GM18517 (cell line): Measurements from ENCODE around the gene BBOF1.

Experiments used
- ATAC-seq: cut with Tn5 transposase; IDR thresholded peaks from one replicate; pipeline ENCODE4 v1.9.1; 2021; ENCODE audit warnings: mild to moderate bottlenecking, moderate library complexity; ENCODE audit not compliant: unreplicated experiment

The BBOF1 gene

DNA sequence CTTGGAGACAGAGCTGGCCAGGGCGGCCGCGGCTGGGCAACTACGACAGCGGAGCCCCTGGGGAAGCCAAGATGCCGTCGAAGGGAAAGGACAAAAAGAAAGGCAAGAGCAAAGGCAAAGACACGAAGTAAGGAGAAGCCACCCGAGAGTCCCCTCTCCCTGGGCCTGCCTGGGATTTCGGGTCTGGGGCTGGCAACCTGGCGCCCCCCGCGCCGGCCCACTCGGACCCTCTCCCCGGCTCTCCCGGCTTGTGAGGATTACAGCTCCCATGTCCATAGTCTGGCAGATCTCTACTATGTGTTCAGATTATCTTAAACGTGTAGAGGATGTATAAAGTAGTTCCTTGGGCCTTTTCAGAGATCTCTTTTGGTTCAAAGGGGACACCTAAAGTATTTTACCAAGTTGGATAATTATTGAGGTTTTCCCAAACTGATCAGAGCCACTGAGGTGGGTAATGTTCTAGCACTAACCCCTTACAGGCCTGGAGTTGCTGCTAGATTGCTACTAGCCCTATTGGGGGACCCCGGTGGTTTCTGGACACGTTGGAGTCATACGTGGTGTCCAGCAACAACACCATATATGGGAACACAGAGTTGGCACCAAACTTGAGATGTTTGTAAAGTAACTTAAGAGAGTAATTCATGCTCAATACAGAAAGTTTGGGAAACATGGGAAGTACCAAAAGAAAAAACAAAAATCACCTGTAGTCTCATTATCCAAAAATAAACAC is 424 bp downstream of the BBOF1 start:
- ATAC-seq, result no peak

DNA sequence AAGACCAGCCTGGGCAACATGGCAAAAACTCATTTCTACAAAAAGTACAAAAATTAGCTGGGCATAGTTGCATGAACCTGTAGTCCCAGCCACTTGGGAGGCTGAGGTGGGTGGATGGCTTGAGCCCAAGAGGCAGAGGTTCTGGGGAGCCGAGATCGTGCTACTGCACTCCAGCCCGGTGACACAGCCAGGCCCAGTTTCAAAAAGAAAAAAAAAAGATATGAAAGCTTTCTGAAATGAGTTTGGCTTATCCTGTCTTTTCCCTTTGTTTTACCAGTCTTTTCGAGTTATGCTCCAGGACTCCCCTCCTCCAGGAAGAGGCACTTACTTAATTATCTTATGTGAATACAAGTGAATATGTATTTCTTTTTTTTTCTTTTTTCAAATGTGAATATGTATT is 3.2 kb downstream of the BBOF1 start:
- no peak for ATAC-seq

DNA sequence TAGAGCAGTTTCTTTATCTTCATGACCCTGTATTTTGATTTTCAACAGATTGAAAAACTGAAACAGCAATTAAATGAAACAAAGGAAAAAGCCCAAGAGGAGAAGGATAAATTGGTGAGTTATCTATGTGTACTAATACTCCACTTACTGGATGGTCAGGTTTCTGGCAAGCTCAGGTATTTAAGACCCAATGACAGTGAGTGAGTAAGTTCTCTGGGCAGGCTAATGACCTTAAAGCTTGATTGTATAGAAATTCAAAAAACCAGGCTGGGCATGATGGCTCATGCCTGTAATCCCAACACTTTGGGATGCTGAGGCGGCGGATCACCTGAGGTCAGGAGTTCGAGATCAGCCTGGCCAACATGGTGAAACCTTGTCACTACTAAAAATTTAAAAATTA is 10.0 kb downstream of the BBOF1 start:
- ATAC-seq, result no peak

DNA sequence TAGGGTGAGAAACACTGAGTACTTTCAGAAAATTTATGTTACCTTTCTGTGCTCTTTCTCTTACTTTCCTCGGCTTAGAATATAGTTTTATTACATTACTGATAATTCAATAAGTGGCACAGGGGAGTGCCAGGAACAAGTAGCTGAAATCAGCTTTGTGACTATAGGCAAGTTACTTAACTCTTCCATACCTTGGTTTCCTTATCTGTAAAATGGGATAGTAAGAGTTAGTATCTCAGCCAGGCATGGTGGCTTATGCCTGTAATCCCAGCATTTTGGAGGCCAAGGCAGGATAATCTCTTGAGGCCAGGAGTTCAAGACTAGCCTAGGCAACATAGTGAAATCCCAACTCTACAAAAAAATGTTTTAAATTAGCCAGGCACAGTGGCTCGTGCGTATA is 15.4 kb downstream of the BBOF1 start:
- no peak for ATAC-seq

DNA sequence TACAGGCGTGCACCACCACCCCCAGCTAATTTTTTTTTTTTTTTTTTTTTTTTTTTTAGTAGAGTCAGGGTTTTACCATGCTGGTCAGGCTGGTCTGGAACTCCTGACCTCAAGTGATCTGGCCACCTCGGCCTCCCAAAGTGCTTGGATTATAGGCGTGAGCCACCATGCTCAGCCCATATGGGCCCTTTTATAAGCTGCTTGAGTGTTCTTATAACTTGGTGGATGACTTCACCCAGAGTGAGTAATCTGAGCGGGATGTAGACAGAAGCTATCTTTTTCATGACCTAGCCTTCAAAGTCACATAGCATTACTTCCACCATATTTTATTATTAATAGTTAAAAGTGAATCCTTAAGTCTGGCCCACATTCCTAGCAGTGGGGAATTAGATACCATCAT is 16.4 kb downstream of the BBOF1 start:
- ATAC-seq, result no peak

DNA sequence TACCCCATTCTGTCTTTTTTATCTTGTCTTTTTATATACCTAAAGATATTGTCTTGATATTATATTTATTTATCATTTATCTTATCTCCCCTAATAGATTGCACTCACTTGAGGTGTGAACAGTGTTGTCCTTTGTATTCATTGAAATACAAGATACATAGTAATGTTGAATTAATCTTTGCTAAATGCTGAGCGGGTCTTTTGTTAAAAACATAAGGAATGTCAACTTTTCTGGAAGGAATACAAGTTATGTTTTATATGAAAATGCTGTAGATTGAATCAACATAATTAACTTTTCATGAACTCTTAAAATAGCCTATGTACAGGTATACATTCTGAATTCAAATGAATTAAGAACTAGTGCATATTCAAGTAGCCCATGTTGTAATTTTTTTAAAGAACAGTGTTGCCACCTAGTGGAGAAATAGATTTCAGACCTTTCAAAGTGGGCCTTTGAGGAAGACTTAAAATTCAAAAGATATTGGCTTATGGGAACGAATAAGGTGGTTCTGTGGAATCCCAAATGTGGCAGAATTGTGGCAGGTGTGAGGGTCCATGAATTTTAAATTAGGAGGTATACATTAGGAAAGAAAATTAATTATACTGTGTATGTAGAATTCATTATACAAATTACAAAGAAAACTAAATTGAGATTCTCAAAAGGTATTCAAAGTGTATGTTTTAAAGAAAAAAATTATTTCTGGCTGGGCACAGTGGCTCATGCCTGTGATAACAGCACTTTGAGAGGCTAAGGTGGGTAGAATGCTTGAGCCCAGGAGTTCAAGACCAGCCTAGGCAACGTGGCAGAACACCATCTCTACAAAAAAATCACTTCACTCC is 19.1 kb downstream of the BBOF1 start:
- no peak for ATAC-seq

DNA sequence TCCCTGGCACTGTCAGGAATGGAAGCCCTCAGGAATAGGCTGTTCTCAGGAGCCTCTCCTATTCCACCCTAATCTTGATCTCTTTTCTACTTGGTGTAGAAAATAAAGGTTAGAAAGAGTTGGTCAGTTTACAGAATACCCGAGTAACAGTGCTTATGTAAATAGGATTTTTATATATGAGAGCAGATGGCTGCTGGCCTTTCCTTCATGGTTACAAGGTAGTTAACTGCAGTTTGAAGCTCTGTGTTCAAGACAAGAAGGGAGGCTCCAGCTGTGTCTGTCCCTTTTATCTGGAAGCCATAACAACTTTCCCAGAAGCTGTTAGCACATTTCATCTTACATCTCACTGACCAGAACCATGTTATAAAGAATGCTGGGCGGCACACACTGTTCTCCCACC is 23.1 kb downstream of the BBOF1 start:
- no peak for ATAC-seq

DNA sequence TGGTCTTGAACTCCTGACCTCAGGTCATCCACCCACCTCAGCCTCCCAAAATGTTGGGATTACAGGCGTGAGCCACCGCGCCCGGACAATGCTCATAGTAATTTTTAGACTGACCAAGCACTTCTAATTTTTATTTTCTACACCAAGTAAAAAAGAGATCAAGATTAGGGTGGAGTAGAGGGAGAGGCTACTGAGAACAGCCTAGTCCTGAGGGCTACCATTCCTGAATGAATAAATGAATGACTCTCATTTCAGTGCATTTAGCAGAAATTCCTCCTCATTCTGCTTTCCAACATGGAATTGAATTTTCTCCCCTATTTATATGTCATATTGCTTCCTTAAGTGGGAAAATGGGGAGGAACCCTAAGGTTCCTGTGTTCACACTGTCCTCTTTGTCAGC is 26.4 kb downstream of the BBOF1 start:
- ATAC-seq, result no peak

DNA sequence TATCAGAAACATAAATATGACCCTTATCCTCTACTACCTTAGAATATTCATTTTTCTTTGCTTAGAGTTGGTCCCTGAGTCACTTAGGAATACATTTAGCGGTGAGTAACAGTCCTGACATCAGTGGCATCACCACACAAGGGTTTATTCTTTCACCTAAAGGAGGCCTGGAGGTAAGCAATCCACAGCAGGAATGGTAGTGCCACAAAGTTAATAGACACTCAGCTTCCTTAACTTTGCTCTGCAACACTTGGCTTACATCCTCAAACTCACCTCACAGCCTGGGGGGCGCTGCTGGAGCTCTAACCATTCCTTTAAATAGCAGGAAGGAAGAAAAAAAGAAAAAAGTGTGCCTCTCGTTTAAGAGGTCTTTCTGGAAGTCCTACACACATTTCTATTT is 29.1 kb downstream of the BBOF1 start:
- no peak for ATAC-seq

DNA sequence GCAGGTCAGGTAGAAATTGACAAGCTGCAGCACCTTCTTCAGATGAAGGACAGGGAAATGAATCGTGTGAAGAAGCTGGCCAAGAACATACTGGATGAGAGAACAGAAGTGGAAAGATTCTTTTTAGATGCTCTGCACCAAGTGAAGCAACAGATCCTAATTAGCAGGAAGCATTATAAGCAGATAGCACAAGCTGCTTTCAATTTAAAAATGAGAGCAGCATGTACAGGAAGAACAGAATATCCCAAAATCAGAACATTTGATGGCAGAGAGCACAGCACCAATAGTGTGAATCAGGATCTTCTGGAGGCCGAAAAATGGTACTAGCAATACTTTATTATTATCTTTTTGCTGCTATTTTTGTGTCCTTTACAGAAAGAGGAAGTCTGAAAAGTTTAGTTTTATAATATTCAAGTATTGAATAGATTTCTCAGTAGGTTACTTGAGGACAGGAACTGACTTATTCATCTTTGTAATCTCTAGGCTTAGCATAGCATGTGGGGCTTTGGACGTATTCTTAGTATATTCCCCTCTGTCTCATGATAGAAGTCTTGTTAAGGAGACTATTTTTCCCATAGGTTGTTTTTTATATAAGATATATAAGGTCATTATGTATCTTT is 30.8 kb downstream of the BBOF1 start:
- ATAC-seq, result no peak

DNA sequence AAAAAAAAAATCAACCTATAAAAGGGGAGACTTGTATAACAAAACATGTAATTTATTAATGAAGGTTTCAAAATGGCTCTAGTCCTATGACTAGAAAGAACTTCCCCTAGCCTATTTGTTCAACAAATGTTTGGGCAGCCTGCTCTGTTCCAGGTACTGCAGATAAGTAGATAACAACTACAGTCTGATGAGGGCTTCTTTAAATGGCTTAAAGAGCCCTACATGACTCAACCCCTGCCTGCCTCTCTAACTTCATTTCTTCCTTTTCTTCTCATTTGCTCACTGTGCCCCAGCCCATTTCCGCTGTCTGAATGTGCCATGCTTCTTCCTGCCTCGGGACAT is 43.6 kb downstream of the BBOF1 start:
- no peak for ATAC-seq

DNA sequence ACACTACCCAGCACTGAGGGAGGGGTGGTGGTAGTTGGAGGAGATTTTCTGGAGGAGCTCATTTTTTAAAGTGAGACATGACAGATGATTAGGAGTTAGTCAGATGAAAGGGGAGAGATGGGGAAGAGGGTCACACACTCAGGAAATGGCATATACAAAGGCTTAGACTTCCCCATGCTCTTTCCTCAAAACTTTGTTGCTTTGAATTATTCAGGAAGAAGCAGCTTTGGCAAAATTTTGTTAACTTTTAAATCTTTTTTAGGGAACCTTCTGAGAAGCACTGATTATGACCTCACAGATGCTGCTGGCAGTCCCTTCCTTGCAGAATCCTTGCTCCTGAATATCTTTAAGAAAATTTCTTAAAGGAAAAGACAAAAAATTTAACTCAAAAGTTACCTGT is 45.3 kb downstream of the BBOF1 start:
- ATAC-seq, result no peak

DNA sequence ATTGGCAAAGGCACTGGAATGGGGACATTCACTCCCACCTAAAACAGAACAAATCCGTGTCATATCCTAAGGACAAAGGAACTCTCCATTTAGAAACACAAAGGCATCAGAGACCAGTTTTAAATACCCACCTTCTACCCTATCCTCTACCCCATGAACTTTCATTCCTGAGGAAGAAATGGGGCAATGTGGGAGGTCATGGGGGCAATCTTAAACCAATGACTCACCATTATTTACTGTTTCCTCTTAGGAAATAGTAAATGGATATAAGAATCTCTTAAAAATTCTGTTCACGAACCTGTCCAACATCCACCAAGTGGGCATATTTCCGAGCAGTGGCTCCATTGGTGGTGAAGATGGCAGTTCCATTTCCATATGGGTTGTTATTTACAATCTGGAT is 45.7 kb downstream of the BBOF1 start:
- no peak for ATAC-seq

DNA sequence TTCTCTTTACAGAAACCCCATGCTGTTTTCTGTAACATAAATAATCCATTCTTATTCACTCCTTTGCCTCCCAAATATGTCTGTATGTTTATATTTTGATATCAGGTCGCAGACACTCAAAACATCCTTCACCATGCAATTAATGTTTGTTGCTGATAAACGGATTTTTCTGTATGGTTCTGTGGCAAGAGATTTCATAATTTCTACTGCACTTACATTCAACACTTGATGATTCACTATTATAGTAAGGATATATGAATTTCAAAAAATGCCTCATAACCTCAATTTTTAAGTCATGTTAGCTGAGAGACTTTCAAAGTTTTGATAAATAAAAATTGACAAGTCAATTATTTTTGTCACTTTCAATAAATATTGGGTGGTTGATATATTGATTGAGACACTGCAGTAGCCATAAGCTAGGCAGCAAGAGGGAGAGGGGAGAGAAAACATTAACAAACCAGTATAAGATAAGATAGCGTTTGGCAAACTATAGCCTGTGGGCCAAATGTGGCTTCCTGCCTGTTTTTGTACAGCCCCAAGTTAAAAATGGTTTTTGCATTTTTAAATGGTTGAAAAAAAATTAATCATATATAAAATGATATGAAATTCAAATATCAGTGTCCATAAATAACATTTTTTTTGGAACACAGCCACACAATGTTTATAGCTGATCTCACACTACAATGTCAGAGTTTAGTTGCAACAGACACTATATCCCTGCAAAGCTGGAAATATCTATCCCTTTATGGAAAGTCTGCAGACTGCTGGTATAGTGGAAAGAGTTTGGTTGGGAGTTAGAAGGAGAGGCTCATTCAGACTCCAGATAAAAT is 46.8 kb downstream of the BBOF1 start:
- no peak for ATAC-seq

DNA sequence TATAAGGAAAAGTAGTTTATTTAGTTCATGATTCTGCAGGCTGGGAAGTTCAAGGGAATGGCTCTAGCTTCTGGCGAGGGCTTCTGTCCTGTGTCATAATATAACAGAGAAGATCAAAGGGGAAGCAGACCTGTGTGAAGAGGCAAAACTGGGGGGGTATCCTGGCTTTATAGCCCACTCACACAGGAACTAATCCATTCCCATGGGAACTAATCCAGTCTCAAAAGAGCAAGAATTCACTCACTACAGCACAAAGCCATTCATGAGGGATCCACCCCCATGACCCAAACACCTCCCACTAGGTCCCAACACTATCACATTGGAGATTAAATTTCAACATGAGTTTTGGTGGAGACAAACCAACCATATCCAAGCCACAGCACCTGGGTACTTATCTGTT is 58.3 kb downstream of the BBOF1 start:
- no peak for ATAC-seq

DNA sequence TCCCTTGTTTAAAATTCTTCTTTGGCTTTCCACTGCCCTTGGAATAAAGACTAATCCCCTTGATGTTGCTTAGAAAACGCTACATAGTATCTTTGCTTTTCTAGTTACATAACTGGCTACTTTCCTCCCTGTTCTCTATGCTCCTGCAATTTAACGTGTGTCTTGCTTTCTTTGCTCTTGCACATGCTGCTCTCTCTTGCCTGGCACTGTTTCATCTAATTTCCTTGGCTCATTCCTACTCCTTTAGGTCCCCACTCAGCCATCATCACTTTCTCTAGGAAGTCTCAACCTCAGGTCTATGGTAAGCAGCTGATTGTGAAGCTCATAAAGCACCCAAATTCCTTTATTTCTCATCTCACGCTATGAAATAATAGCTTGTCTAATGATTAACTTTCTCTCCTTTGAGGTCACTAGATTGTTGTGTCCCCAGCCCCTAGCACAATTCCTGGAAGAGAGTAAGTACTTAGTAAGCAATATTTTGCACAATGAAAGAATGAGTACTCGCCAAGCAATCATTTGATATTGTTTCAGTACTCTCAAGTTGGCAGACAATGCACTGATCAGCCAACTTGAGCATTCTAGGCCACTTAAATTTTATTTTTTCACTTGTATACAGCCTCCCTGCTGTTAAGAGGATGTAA is 61.8 kb downstream of the BBOF1 start:
- no peak for ATAC-seq

DNA sequence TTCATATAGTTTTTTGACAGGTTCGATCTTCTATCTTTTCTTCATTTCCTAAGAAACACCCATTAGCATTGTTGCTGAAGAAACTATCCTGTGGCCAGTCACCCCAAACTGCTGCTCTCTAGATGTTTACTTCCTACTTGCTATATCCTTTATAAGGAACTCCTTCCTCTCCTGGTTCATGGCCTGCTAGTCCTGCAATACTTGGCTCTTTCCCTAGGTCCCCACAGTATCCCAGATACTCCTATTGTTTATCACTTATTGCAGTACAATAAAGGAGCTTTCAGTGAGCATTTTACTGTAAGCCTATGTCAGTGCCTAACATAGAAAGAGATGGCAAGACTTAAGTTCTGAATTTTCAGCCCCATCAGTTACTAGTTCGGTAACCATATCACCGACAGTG is 62.3 kb downstream of the BBOF1 start:
- ATAC-seq, result no peak

DNA sequence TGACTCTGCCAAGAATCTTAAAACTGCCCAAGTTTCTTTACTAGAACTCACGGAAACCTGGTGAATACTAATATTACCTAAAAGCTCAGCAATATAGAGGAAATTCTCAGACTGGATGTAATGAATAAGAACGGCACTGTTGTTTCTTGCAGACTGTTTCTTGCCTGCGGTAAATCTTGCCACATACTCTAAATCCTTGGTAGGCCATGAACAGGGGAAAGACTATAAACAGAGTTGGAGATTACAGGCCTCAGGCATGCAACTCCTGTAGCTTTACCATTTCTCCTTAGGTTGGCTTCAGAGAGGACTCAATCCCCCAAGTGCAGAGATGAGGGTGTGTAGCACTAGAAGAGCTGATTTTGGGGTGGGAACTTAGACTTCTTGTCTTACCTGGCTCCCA is 64.0 kb downstream of the BBOF1 start:
- no peak for ATAC-seq

DNA sequence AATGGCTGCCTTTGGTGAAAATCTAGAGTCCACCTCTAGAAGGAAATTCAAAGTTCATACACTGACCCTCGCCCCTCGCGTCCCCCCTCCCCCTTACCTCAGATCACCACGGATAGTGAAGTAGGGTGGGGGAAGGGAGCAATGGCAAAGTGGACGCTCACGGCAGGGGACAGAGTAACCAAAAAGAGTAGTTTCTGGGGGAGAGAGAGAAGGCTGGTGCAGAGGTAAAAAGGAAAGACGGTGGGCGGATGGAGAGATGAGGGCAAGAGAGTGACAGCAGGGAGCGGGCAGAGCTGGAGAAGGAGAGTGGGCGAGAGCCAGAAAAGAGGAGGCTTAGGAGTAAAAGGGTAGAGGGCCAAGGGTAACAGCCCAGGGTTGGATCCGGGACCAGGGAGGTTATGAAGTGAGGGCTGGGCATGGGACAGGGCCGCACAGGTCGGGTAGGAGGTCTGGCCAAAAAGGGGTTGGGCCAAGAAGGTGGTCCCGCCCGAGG is 64.7 kb downstream of the BBOF1 start:
- ATAC-seq, result no peak

DNA sequence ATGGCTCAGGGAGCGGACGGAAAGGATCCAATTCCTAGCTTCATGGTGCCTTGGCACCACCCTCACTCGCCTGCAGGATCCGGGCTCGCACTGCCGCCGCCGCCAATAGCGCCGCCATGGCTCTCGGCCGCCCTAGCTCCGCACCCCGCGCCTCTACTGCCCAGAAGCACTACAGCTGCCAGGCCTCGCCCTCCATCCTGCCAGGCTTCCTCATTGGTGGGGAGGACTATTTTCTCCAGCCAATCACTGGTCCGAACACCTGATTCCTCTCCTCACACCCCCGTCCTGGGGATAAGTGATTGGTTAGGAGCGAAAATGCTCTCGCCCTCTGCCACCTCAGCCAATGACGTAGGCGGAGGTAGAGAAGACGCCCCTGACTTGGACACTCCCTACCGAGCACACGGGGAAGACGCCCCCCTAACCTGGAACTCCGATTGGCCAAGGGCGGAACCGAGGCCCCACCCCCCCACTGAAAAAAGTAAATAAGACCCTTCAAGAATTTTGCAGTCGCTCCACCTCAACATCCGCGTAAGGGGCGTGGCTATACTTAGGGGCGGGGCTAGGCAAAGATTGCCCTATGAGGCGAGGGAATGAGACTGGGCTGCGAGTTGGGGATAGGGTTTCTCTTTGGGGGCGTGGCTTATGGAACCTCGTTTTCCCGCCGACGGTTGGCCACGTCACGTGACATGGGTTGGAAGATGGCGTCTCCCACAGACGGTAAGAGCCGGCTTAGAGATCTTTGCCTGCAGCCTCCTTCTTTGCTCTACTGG is 65.3 kb downstream of the BBOF1 start, which contains the start of the genes ALDH6A1 and LIN52:
ALDH6A1 (minus strand) TSS at position 177 of the 770 bp plus-strand sequence; CDS start at position 118, 59 bp downstream.
LIN52 (plus strand) TSS at position 680 of the 770 bp plus-strand sequence; CDS start at position 699, 19 bp downstream.
- peak; percentile 91 for ATAC-seq
